HG02840 (cell line): ENCODE measurements around the gene SRGAP1.
"Not testable (repeated sequence)": the region's sequence is repeated elsewhere in the genome, so short reads cannot be mapped to it uniquely, and the experiment has no call there.

Experiments used
- ATAC-seq: cut with Tn5 transposase; IDR thresholded peaks from one replicate; pipeline ENCODE4 v1.9.1; 2021; ENCODE audit warnings: mild to moderate bottlenecking, moderate library complexity, moderate number of reproducible peaks; ENCODE audit not compliant: unreplicated experiment, low FRiP score

SRGAP1 gene

DNA sequence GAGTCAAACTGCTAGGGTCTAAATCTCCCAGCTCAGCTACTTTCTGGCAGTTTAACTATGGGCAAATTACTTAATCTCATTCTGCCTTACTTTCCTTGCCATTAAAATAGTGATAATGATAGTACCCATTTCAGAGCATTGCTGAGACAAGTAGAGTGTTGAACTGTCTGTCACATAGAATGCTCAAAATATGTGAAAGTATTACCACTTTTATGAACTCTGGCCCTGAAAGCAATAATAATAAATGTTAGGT lies 19.9 kb downstream of the SRGAP1 start:
- ATAC-seq: no peak

DNA sequence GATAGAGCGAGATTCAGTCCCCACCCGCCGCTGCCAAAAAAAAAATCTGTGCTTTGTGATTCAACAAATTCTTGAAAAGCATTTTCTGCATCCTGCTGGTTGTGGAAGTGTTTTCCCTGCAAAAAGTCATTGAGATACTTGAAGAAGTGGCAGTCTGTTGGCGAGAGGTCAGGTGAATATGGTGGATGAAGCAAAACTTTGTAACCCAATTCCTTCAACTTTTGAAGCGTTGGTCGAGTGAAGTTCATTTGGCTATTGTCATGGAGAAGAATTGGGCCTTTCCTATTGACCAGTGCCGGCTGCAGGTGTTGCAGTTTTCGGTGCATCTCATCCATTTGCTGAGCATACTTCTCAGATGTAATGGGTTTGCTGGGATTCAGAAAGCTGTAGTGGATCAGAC lies 20.9 kb downstream of the SRGAP1 start:
- ATAC-seq: no peak

DNA sequence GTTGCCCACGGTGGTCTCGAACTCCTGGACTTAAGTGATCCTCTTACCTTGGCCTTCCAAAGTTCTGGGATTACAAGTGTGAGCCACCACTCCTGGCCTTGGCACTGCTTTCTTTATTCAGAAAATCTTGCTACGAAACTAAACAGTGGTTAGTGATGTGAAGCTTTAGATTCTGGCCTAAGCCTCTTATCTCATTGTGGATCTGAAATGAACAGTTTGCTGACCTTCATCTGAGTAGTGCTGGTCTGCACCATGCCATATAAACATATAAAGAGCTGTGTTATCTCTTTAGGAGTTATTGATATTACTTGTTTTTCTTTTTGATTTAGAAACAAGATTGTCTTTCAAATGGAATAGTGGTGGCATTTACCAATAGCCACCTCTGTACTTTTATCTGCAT lies 22.6 kb downstream of the SRGAP1 start:
- ATAC-seq: no peak

DNA sequence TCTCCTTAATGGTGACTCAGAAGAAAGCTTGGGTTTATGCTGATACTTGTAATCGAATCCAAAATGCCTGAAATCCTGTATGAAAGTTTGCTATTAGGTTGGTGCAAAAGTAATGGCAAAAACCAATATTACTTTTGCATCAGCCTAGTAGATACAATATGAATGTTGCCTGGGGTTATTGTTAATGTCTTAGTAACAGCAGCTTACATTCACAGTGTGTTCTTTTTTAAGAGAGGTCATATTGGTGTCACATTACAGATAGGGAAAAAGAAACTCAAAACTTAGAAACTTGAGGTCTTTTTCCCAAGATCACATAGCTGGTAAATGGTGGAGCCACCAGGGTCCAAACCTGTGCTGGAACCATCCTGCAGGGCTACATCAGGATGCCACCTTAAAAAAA lies 25.2 kb downstream of the SRGAP1 start:
- ATAC-seq: no peak

DNA sequence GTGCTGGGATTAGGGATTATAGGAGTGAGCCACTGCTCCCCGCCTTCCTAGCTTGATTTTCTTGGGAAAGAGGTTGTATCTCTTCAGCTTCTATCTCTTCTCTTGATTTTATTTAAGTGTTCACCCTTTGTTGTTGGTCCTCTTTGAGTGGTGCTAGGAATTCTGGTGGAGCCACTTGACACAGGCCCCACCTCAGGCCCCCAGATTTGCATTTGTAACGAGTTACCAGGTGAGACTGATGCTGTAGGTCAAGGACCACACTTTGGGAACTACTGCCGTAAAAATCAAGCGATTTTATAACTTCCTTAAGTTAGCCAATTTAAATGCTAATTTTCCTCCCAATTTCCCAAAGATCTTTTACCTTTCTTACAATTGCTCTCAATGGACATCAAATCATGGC lies 26.3 kb downstream of the SRGAP1 start:
- ATAC-seq: no peak

DNA sequence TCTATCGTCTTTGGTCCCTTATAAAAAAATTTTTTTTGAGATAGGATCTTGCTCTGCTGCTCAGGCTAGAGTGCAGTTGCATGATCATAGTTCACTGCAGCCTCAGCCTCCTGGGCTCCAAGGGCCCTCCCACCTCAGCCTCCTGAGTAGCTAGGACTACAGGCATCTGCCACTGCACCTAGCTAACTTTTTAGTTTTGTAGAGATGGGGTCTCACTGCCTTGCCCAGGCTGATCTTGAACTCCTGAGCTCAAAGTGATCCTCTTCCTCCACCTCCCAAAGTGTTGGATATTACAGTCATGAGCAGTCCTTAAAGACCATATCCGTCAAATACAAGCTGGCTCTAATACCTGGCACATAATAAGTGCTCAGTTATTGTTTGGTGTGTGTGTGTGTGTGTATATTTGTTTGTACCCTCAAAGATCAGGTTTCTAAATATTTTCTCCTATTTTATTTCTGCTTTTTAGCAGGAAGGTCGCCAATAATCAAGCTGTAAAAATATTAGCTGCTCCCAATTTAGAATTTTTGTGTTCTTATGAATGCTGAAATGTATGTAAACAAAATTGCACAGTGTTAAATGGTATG lies 30.5 kb downstream of the SRGAP1 start:
- no peak for ATAC-seq

DNA sequence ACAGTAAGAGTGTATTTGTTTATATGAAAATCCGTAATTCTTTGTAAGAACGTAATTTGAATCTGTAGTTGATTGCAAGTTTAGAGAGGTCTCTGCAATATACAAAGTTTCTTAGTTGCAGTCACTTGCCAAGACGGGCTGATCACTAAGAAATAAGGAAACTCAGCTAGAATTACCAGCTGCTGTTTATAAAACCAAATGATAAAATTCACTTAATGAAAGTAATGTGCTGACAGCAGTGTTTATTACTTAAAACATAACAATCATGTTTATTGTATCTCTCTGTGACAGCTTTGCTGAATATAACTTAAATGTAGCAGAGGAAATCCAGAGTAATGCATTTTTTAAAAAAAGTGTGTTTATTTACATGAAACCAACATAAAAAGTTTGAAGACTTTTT lies 31.2 kb downstream of the SRGAP1 start:
- no peak for ATAC-seq

DNA sequence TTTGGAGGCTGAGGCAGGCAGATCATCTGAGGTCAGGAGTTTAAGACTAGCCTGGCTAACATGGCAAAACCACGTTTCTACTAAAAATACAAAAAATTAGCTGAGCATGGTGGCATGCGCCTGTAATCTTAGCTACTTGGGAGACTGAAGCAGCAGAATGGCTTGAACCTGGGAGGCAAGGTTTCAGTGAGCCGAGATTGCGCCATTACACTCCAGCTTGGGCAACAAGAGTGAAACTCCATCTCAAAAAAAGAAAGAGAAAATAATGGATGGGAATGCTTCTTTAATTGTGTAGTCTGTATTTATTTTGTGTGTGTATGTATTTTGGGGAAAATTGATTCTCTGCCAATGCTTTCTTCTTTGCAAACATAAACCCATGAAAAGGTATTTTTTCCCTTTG lies 32.5 kb downstream of the SRGAP1 start:
- no peak for ATAC-seq

DNA sequence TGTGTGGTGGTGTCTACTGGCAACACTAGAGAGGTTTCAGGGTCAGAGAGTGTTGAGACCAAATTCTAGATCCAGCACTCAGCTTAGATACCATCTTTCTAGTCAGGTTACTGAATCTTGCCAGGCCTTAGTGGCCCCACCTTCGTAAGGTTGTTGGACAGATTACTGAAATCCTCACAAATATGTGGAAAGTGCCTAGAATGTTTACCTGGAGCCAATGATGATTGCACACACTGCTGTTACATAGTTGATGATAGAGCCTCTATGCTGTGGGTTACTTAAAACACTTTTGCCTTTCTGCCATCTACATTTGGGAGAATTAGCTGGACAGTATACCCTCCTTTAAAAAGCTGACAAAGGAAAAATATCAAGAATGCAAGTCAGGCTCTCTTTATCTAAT lies 33.2 kb downstream of the SRGAP1 start:
- ATAC-seq: no peak

DNA sequence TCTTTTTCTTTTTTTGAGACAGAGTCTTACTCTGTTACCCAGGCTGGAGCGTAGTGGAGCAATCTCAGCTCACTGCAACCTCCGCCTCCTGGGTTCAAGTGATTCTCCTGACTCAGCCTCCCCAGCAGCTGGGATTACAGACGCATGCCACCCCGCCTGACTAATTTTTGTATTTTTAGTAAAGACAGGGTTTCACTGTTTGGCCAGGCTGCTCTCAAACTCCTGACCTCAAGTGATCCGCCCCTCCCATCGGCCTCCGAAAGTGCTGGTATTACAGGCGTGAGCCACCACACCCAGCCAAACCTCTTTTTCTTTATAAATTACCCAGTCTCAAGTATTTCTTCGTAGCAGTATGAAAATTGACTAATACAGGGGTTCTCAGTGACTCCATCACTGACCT lies 35.7 kb downstream of the SRGAP1 start:
- ATAC-seq: not testable (repeated sequence)

DNA sequence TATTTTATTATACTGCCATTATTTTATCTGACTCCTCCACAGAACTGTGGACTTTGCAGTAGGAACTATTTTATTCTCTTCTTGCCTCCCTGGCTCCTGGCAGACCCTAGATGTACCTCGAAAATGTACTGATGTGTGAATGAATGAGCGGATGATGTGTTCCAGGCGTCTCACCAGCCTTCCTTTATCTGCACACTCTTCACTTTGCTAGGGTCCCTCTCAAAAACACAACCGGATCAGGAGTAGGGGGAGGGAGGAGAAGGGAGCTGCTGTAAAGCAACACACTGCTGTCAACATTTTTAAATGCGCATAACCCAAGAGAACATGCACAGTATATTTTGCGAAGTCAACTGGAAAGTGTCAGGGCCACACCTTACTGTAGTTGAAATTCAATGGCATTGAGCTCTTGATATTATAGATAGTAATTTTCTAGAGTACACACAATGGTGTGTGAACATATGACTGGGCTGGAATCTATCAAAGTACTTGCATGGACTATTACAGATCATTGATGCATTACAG lies 36.3 kb downstream of the SRGAP1 start:
- ATAC-seq: no peak

DNA sequence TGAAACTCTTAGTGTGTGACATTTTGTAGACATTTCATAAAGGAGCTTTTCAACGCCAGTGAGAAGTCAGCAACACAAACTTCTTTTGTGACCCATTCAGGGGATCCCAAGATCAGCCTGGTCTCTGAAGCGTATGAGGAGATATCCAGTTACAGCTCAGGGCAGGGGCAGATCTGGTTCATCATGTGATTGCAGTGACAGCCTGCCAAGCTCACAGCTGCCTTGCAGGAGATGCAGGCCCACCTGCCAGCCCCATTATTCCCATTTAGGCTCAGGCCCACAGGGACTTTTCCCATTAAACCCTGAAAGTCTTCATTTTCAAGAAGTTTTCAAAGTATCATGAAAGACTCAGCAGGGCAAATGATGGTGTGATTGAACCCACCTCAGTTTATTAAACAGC lies 38.3 kb downstream of the SRGAP1 start:
- ATAC-seq: no peak

DNA sequence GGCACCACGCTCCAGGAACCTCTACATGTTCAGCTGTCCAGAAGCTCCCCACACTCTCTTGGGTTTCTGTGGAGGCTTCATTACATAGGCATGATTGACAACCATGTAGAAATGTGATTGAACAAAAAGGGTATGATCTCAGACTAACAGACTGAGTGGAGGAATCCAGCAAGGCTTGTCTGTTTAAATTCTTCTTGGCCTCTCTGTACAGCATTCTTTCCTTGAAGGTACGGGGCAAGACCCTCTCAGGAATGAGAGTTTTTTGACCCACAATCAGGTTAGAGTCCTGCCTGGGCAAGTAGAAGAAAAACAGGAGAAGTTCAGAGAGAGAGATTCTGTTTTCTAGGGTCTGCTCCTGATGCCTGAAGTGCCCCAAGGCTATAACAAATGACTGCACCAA lies 40.9 kb downstream of the SRGAP1 start:
- ATAC-seq: no peak

DNA sequence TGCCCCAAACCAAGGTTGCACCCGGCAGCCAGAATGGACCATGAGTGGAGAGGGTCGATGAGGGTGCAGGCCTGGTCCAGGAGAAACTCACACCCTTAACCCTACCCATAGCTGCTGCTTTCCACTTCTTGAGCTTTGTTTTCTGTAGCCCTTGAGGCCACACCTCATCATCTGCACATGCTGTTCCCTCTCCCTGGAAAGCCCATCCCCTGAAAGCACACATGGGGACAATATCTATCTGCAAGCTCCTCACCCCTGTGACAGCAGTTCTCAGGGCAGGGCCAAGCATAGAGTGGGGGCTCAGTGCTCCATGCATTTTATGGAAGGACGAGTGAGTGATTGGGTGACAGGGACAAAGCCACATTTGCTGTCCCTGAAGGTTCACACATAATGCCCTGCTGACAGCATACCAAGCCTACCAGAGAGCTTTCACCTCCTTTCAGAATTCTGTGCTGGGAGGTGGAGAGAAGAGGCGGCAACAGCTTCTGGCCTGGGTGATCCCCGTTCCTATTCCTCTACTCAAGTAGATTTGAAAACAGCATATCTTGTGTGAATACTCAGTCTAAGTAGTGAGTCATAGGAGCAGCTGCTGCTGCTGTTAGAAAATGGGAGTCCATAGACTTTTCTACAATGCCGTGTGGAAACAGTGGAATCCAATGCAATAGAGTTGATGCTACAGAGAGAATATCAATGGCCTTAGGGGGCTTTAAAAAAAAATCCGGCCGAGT lies 44.6 kb downstream of the SRGAP1 start:
- ATAC-seq: no peak

DNA sequence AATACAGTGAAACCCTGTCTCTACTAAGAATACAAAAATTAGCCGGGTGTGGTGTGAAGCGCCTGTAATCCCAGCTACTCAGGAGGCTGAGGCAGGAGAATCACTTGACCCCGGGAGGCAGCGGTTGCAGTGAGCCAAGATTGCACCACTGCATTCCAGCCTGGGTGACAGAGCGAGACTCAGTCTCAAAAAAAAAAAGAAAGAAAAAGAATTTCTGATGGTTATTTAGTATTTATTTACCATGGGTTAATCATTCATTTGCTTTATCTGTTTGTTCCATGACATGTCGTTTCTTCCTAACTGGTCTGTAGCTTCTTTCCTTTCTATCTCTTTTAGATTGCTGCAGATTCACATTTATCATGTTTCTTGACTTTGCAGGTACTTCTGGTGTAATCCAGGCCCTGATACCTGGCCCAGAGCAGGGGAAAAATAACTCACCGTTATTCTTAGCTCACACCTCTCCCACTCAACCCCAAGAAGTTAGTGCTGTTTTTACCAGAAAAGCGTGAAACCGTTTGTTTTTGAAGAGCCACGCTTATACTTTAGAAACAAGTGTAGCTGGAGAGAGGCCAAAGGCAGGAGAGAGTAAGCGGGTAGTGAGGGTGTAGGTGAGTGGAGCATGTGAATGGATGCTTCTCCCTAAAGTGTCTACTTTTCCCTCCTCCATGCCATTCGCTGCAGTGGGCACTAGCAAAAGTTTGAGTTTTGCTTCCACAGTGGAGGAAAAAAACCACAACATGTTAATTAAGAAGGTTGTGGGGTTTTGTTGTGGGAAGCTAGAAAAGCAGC lies 45.4 kb downstream of the SRGAP1 start:
- ATAC-seq: no peak

DNA sequence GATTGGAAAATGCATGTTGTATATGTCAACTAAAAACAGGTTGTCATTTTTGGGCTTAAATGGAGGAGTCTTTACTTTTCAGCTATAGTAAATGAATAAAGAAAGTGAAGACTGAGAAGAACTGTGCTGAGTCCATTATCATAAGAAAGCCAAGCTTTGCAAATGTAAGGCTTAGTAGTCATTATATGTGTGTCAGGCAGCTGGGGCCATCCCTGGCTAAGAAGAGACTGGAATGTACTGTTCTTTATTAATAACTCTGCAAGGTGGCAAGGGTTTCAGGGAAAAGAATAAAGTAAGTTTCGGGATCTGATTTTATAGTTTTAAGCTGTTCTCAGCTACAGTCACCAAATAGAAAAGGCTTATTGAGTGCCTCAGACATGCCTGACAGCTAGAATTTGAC lies 48.7 kb downstream of the SRGAP1 start:
- no peak for ATAC-seq

DNA sequence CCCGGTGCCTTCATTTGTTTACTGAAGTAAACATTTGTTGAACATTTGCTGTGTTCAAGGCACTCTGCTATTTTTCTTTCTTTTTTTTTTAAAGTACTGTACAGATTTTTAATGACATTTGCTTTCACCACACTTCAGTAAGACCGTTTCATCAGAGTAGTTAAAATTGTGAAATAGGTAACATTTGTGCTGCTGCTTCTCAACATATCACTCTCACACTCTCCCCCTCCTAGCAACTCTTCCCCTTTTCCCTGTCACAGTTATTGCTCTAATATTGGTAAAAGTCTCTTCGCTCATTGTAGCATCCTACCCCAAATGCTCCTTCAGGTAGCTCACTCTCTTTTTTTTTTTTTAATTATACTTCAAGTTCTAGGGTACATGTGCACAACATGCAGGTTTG lies 49.6 kb downstream of the SRGAP1 start:
- no peak for ATAC-seq

DNA sequence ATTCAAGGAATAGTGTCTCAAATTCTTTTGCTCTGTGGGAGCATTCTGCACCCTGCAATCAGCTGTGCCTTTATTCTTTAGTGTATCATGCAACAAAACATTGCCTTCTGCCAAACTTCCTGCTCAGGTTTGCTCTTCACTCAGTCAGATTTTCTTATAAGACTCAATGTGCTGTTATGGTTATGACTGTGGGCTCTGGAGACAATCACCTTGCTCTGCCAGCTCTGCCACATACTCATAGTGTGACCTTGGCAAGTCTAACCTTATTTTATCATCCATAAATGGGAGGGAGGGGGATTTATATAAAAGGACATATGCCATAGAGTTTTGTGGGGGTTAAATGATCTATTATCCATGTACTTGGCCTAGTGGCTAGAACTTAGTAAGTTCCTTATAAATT lies 51.3 kb downstream of the SRGAP1 start:
- ATAC-seq: no peak

DNA sequence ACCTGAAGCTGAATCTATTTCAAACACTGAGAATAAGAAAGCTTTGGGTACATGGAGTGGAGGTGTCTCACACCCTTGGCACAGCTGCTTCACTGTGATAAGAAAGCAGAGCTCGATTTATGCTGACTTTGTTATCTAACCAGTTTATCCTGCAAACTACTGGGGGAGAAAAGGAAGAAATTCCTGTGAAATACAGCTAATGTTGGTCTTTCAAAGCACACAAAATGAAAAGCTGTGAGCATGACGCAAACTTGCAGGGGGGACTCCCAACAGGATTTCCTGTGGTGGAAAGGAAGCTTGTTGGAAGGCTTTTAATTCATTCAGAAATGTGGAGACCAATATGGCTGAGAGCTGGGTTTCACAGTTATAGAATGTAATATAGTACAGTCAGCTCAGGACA lies 53.4 kb downstream of the SRGAP1 start:
- no peak for ATAC-seq

DNA sequence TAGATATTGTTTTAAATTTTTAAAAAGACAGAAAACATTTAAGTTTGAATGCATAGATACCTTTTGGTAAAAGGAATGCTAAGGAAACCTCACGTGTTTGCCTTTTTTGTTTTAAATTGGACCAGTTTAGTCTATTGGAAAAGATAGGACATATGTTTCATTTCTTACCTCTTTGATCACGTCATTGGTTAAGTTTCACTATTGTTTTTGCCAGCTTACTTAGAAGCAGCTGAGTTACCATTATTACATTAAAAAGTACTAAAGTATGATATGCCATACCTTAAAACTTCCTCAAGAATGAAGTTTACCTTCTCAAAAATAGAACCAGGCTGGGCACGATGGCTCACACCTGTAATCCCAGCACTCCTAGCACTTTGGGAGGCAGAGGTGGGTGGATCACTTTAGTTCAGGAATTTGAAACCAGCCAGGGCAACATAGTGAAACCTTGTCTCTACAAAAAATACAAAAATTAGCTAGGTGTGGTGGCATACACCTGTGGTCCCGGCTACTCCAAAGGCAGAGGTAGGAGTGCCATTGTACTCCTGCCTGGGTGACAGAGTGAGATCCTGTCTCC lies 54.4 kb downstream of the SRGAP1 start:
- ATAC-seq: no peak

DNA sequence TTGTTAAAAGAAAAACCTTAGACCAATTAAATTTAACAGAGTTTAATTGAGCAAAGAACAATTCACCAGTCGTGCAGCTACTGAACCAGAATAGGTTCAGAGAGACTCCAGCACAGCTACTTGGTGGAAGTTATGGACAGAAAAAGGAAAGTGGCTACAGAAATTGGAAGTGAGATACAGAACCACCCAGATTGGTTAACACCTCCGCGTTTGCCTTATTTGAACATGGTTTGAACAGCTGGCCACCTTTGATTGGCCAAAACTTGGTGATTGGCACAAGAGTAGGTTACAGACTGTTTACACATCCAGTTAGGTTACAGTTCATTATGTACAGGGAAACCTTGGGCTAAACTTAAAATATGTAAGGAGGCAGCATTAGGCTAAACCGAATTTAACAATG lies 54.9 kb downstream of the SRGAP1 start:
- no peak for ATAC-seq
